Stimulated activated naive CD4-positive, alpha-beta T cell (primary cell): ENCODE data around the gene SOX8.
"Not testable (repeated sequence)": the region's sequence is repeated elsewhere in the genome, so short reads cannot be mapped to it uniquely, and the experiment has no call there.

Source experiments
- DNase-seq, 6 experiments: peaks; one replicate each; lab custom pipeline; 2025; lab: John Stamatoyannopoulos, UW

The SOX8 gene

DNA sequence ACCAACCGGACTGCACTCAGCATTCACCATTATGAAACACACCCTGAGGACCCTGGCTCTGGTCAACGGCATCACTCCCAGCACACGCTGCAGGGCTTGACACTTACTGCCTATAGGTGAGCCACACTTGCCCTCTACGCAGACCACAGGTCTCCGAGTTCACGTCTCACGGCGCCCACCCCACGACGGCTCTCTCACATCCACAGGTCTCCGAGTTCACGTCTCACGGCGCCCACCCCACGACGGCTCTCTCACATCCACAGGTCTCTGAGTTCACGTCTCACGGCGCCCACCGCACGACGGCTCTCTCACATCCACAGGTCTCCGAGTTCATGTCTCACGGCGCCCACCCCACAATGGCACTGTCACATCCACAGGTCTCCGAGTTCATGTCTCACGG is 25.8 kb upstream of the SOX8 start:
- DNase-seq, result not testable (repeated sequence)

DNA sequence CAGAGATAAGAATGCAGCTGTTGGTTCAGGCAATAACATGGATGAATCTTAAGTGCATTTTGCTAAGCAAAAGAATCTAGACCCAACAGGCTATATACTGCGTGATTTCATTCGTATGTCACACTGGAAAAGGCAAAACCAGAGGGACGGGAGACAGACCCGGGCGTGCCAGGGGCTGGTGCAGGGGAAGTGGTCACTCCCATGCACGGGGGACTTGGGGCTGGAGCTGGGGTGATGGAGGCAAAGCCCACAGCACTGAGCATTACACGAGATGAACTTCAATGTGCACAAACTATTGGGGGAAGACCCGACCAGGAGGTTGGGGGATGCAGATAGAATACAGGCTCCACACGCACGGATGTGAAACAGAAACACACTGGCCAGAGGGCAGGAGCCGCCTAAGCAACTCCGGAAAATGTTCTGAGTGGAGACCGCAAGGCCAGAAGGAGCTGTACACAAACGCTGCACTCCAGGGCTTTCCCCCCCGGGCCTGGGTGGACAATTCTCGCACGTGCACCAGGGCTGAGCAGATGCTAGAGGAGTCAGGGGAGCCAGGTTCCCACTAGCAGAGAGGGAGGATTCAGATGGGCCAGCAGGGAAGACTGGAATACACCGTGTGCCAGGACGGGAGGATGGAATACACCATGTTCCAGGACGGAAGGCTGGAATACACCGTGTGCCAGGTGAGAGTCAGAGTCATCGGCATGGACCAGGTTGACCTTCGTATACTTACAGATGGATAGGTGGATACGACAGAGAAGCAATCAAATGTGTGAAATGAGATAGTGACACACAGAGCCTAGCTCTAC is 22.1 kb upstream of the SOX8 start:
- no peak for DNase-seq

DNA sequence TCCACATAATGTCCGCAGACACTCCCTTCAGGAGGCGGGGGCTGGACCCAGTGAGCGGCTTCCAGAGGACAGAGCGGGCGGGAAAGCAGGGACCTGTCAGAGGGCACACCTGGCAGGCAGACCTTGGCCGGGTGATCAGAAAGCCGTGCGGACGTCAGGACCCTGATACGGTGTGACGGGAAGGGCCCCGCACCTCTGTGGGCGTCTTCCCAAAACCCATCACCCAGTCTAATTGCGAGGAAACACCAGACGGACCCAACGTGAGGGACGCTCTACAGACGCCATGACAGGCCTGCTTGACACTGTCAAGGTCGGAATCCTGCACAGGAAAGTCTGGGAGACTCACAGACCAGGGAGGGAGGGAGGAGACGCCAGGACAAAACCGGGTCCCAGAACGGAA is 19.2 kb upstream of the SOX8 start:
- no peak for DNase-seq

DNA sequence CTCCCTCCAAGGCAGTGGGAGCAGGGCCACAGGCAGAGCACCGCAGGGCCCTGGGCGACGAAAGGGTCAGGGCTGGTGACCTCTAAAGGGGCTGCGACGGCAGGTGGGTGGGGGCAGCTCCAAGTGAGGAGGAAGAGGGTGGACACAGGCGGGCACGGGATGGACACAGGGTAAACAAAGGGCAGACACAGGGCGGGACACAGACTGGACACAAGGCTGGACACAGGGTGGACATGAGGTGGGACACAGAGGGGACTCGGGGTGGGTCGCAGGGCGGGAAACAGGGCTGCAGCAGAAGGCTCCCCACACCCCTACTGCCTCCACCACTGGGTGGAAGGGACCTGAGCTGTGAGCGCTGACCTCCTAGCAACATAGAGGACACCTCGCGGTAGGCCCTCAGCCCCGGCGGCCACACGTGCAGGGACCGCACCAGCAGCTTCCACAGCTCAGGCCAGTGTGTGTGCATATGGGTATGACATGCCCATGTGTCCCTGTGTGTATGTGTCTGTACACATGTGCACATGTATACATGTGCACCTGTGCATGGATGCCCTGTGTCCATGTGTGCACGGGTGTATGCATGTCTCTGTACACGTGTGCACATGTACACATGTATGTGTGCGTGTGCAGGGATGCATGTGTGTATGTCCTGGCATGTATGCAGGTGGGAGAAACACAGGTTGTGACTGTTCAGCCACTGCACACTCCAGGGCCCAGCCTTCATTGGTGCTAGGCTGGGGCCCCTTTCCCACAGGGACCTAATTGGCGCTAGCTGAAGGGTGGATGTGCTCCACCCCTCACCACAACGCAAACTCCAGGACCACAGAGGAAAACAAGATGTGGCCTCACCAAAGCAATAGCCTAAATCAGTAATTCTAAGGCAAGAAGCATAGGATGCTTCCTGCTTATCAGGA is 18.4 kb upstream of the SOX8 start:
- no peak for DNase-seq

DNA sequence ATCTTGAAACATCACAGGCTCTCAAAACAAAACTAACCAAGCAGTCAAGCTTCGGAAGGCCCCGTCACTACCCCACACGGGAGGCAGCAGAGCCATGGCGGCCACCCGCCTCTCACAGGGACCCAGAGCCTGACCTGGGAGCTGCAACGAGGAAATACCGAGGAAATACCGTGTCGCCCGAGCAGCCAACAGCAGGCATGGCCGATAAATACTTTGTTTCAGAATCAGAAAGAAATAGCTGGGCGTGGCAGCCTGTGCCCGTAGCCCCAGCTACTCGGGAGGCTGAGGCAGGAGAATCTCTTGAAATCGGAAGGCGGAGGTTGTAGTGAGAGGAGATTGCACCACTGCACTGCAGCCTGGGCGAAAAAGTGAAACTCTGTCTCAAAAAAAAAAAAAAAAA is 17.7 kb upstream of the SOX8 start:
- DNase-seq, result no peak

DNA sequence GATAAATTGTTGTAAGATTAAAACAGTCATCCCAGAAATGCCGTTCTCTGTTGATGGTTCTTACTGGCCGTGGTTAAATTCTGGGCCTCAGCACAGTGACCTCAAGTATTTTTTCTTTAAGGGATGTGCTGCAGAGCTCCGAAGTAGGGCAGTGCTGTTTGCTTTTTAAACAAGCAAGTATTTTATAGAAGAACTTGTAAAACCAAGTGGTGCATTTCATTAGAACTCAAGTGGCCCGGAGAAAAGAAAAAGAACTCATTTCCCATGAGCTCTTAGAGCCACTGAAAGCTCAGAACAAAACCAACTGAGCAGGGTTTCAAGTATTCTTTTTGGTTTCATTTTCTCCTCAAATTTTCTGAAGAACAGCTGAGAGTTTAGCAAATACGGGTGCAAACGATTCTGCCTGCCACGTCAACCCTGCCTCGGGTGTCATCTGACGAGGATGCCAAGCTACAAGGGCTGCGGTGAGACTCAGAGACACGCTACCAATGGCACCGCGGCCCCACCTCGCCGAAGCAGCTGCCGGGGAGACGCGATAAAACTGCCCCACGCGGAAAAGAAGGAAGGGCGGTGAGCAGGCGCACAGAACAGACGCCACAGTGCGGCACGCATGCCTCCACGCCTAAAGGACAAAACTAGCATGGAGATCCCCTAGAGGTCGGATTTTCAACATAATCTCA is 17.1 kb upstream of the SOX8 start:
- DNase-seq, result peak; percentile 16 to 79 (median 56)

DNA sequence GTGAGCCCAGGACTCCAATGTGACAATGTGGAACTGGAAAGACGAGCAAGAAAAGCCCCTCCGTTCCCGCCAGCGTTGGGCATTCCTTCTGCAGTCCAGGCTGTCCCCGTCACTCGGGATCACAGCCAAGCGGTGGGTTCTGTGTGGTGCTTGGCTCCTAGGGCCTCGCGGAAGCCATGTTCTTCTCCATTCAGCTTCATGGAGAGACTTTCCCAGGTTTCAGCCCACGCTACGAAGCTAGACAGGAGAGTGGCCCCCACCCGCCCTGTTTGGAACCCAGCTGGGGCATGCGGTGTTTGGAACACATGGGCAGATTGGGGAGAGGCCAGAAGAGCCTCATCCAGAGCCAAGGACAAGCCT is 16.6 kb upstream of the SOX8 start:
- DNase-seq, result no peak

DNA sequence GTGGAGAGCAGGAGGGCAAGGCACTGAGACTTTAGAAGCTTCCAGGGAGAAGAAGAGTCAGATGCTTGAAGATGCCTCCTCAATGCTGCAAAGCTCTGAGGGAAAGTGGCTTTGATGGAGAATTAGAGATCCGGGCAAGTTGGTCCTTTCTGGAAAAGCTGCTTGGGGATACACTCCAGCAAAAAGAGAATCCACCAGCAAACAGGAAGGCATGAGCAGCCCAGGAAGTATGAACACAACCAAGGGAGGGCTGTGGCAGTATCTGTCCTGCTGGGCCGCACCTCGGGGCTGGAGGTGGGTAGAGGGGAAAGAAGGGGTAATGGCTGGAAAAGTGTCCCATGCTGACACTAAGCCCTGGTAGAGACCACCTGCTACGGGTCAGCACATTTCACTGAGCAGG is 16.1 kb upstream of the SOX8 start:
- no peak for DNase-seq

DNA sequence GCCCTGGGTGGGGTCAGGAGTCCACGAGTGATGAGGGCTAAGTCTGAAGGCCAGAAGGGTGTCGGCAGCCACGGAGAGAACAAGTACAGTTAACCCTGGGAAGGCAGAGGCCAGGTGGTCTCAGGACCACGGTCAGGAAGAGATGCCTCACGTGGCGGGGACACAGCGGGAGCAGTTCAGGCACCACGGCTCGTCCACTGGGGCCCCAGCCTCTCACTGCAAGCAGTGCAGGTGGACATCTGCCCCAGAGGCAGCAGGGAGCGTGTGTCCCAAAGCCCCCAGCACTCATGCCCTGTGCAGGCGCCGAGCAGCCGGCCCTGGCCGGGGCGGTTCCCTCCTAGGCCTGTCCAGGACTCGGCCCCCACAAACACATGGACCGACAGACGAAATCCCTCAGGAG is 15.5 kb upstream of the SOX8 start:
- DNase-seq, result no peak

DNA sequence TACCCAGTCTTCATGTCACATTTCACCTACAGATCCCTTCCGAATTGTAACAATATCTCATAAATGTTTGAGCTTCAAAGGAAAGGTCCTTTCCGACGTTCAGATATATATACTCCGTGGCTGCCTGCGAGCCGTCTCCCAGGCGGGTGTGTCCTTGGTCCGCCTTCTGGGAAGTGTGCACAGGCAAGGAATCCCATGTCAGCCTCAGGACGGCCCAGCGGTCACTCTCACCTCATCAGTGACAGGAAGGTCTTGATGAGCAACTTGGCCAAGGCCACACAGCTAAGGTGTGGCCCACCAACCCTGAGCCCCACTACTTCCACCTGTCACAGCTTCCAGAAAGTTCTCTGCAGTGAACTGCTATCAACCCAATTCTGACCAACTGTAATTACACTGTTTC is 15.1 kb upstream of the SOX8 start:
- no peak for DNase-seq

DNA sequence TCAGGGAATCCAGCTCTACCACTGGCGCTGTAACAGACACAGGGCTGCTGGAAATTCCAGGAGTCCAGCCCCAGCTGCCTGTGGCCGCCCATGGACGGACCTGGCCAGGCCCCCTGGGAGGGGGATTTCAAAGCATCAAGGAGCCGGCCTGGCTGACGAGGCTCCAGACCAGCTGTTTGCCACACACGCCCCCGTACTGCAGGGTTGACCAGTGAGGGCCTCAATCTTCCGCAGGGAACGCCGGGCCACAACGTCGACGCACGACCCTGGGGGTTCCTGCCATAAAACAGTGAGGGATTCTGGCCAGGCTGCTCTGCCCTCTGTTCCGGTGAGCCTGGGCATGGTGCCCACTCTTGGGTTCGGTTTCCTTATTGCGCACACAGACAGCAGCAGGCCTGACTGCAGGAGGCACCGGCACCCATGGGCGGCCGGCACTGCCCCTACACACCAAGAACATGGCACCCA is 14.5 kb upstream of the SOX8 start:
- no peak for DNase-seq

DNA sequence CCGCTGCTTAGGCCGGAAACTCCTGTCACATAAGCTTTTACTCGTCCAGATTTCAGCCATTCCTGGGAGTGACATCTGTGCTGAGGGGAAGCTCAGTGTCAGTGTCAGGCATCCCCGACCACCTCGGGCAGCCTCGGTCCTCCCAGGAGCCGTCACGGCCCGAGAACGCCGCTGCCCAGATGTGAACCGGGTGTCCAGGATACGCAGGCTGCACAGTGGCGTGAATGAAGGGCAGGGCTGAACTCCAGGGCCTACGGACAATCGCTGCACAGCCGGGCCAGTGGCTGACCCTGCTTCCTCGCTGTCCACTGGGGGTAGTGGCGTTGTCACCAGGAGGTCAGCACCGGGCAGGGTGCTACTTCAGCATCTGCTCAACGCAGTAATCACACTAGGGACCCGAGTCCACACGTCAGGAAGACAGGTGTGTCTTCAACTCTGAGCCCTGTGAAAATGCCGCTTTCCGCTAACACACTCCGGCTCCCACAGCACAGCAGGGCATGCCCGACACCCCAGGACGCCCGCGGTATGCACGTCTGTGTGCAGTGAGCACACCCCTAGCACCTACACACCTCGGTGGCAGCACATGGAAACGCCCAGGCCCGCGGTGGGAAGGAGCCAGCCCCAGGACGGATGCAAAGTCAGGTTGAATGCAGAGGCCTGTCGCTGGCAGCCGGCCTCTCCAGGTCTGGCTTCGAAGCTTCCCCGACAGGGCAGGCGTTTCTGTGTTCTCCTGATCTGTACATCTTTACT is 13.8 kb upstream of the SOX8 start:
- no peak for DNase-seq

DNA sequence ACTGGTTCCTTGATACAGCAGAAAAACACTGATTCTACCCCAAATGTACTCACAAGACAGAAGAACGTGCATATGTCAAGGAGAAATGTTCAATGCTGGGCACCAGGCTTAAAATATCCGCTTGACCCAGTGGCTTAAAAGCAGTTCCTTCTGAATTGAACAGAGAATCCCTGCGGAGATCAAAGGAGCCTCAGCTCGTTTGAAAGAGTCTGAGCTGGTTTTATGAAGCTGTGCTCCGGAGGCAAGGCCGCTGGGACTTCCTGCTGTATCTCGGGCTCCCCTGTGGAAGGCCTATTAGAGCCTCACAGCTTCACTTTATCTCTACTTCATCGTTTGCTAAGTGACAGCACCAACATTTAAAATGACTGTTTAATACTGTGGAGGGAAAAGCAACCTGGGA is 12.9 kb upstream of the SOX8 start:
- DNase-seq, result peak in 2 of 6 experiments; percentile 11

DNA sequence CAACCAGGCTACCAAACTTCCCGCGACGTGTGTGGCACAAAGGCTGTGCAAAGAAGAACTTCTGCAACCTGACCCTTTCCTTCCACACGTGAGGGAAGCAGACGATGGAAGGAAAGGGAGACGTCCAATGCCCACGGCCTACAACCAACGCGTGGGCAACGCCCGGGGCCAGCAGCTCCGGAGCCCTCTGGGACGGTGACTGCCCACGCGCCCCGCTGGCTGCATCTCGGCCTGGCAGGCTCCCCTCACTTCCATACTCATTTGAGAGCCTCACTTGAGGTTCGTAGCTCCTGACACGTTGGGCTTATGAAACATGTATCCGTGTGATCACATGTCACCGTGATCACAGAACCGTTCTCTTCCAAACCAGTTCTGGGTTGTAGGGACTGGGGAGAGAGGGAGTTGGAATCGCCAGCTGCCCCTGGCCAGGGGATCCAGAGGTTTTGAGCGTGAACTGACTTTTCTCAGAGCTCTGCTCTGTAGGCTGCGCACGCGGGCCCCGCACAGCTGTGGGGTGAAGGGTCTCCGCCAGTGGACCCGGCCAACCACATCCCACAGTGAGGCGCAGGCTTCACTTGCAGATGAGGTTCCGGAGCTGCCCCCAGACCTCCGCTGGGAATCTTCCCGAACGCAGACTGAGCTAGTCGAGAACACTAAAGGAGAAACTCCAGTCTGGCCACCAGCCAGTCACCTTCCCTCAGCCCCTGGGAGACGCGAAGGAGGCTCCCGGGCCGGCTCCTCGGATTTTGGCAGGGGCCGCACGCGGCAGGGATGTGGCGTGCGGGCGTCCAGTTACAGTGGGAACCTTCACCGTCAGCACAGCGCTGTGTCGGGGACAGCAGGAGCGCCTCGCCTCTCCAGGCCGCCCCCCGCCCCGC is 11.8 kb upstream of the SOX8 start:
- DNase-seq, result no peak

DNA sequence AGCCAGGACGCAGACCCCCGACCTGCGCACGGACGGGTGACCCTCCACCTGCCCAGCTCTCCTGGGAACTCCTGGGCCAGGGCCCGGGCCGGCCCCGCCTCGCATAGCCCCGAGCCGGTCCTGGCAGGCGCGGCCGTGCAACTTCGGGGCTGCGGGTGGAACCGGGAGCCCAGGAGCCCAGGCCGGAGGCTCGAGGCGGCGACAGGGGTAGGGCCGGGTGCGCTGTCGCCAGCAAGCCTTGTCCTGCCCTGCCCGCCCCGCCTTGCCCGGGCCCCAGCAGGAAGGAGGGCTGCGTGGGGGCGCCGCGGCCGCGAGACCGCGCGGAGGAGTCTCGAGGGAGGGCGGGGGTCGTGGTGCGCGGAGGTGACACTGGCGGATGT is 11.2 kb upstream of the SOX8 start:
- DNase-seq, result no peak

DNA sequence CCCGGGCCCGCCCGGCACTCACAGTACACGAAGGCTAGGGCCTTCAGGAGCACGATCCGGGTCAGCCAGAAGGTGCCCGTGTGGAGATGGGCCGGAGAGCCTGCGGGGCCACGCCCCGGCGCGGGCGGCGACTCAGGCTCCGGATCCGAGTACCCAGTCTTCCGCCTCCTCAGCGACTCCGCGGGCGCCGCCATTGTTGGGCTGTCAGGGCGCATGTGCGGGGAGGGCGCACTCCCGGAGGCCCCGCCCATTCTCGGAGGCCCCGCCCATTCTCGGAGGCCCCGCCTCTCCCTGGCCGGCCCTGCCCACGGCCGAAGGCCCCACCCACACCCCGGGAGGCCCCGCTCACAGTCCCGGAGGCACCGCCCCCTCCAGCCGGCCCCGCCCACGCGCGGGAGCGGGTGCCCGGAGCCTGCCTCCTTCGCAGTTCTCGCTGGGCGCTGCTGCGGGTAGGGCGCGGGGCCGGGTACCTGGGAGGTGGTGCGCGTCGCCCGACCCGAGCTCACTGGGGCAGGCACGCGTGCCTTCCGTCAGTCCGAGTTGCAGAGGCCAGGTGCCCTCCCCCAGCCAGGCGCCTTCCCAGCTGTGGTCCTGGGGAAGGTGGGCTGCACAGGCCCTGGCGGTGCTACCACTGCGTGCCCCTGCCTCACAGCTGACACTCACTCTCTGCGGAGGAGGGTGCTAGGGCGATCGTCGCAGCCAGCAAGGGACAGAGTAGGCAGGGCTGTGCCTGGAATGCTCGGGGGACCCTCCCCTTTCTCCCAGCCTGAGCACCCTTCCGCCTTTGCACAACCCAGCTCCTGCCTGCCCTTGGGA is 10.6 kb upstream of the SOX8 start, which contains the start of gene LMF1:
Gene LMF1 (minus strand): TSS at position 219 of the 816 bp plus-strand sequence. CDS start 4 bp downstream, at position 215.
- peak; percentile 93 to 99 (median 96) for DNase-seq

DNA sequence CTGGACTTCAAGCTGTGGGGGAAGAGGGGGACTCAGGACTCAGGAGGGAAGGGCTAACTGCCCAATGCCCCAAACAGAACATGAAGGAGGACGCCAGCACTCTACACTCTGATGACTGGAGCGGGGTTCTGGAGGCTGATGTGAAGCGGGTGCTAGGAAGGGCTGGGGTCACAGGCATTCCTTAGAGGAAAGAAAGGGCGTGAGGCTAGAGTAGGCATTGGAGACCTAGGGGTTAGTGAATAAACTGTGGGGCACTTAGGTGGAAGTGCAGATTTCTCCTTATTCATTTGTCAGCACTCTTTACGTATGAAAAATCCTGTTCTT is 10.0 kb upstream of the SOX8 start:
- no peak for DNase-seq

DNA sequence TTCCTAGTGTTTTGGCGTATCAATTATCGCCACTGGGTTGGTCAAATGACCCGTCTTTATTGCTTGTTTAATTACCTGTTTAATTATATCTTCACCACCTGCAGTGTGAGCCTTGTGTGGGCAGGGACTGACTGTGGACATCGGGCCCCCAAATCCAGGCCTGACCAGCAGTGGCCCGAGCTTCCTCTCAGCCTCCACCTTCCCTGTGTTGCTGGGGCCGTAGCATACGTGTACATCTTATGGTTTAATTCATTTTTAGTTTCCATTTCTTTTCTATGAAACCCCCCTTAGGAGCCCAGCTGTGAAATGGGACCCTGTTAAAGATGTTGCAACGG is 9.6 kb upstream of the SOX8 start:
- no peak for DNase-seq

DNA sequence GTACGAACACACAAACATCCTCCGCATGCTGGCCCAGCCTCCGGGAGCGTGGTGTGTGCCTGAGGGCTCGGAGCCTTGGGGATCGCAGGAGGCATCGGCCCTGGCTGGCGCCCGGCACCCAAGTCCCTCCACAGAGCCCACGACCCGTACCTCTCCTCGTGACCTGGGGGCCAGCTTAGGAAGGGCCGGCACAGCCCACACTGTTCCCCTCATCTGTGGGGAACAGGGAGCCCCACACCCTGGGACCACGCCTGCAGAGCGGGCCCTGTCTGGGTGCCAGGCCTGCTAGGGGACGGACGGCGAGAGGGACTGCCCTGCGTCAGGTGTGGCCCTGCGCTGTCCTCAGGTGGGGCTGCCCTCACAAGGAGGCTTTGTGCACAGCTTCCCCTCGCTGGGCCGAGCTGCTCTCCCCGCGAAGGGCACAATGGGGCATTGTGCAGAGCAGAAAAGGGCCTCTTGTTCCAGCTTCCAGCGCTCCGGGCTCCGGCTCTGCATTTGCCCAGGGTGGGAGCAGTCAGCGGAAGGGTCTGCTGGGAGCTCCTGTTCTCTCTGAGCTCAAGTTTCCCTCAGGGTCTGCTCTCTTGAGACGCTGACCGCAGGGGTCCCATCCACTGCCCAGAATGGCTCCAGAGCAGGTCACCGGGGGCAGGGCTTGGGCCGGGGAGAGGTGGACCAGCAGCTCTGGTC is 9.1 kb upstream of the SOX8 start:
- no peak for DNase-seq

DNA sequence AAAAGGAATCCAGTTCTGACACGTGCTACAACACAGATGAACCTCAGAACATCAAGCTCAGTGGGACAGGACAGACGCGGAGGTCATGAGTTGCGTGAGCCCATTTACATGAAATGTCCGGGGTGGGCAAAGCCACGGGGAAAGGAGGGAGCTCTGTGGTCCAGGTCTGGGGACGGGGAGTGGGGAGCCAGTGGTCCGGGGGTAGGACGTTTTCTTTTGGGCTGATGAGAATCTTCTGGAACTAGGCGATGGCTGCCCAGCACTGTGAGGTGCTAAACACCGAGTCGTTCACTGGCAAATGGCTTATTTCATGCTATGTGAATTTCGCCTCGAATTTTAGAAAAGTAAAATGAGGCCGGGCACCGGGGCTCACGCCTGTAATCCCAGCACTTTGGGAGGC is 8.2 kb upstream of the SOX8 start:
- no peak for DNase-seq
